ENCODE results near the gene CHP1. TPM values are rescaled to one million over a fixed set of nuclear protein-coding genes. Genes with fewer than 3 reads are reported as not detected.
"Not testable (repeated sequence)": the region's sequence is repeated elsewhere in the genome, so short reads cannot be mapped to it uniquely, and the experiment has no call there.

Gene CHP1
- total RNA-seq, 2 experiments from 2014 or later, result 43.7 to 45.2 TPM

DNA sequence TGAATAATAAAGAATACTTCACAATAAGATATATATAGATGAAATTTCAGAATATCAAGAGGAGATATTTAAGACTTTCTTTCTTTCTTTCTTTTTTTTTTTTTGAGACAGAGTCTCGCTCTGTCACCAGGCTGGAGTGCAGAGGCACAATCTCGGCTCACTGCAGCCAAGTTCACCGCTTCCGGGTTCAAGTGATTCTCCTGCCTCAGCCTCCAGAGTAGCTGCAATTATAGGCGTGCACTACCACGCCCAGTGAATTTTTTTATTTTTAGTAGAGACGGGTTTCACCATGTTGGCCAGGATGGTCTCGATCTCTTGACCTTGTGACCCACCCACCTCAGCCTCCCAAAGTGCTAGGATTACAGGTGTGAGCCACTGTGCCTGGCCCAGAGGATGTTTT, 19.7 kb downstream of the CHP1 start:
- CTCF ChIA-PET, POLR2A ChIA-PET: not testable (repeated sequence)

DNA sequence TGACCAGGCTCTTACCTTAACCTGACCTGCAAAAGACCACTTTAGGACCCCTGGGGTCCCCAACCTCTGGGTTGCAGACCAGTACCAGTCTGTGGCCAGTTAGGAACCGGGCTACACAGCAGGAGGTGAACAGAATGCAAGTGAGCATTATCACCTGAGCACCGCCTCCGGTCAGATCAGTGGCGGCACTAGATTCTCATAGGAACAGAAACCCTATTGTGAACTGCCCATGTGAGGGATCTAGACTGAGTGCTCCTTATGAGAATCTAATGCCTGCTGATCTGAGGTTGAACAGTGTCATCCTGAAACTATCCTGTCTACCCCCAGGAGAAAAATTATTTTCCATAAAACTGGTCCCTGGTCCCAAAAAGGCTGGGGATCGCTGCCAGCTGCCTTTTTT, 20.3 kb downstream of the CHP1 start:
- CTCF ChIA-PET, result no interaction called here
- POLR2A ChIA-PET, result no interaction called here

DNA sequence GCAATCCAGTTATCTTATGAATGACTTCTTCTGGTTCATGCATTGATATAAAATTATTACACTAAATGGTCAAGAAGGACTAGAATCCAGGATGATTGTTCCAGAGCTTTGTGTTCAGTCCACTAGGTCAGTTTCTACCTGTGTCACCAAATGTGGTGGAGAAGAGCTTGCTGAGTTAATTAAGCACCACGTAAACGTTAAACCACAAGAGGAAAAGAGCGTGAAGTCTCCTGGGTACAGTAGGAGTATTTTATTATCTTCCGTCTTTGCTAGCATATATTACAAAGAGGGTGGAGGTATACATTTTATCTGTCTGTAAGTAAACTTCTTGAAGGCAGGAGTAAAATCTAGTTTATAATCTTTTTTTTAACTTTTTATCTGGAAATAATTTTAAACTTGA, 23.5 kb downstream of the CHP1 start:
- POLR2A ChIA-PET, result no interaction called here
- CTCF ChIA-PET, result interaction anchor here (0.5 to 0.6 kb wide), 2 partner anchors 8 to 34 kb away, joined by 3 to 4 read pairs; no protein-coding TSS in a partner anchor

DNA sequence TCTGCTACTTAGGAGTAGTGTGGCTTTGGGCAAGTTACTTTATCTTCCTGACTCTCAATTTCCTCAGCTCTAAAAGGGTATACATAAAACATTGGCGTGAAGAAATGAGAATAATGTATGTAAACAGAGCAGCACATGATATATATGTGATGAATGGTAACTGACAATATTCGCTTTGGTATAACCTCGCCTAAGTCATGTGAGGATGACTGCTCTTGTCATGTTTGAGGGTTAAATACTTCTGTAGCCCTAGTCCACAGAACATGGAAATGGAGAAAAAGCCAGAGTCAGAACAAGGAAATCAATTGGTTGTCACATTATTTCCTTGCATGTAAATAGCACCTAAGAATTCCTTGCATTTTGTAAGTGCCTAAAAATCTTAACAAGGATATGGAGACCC, 25.0 kb downstream of the CHP1 start:
- ChIA-PET POLR2A (no interaction called here), CTCF (no interaction called here)

DNA sequence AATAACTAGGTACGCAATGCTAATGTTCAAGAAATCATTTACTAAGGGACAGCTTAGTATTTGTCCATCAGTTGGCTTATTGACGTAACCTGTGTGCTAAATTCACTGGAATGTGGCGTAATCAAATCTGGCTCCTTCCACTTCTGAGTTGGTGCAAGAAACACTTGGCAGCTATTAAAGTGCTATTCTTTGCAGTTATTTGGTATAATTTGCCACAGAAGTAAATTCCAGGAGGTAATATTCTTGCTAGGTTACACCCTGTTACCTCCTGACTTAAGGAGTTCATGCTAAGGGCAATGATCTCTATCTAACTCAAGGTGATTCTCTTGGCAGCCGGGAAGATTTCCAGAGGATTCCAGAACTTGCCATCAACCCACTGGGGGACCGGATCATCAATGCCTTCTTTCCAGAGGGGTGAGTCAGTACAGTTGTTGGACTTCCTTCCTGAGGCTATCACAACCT, 25.5 kb downstream of the CHP1 start:
- POLR2A ChIA-PET, result no interaction called here
- CTCF ChIA-PET, result no interaction called here

DNA sequence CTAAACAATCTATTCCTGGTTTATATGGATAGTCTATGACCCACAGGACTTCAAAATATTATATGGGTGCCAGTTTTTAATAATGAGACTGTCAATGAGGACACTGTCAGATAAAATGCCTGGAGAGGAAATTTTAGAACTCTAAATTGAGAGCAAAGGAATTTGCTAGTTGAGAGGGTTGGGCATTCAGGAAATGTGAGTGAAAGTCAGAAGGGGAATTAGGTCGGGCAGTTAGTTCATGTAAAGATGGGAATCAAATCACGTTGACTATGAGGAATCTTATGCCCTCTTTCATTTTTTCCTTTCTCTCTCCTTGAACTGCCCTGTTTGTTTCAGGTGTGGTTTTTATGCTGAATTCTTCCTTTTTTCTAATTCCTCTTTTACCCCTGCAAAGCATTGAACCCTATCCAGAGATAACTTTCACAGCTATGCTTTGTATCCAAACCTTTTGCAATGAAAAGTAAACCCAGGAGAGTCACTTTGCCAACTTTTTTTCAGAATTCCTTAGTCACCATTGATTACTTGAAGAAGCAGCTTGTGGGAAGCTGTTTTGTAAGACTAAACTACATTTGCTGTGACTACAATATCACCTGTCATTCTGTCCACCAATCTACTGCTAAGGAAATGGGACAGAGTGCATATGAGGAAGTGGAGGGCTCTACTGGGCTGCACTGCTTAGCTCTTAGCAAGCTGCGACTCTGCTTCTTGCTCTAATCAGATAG, 27.8 kb downstream of the CHP1 start:
- CTCF ChIA-PET, result no interaction called here
- POLR2A ChIA-PET, result interaction anchor here (0.6 kb wide), 1 partner anchor 21 kb away, joined by 3 read pairs; no protein-coding TSS in a partner anchor

DNA sequence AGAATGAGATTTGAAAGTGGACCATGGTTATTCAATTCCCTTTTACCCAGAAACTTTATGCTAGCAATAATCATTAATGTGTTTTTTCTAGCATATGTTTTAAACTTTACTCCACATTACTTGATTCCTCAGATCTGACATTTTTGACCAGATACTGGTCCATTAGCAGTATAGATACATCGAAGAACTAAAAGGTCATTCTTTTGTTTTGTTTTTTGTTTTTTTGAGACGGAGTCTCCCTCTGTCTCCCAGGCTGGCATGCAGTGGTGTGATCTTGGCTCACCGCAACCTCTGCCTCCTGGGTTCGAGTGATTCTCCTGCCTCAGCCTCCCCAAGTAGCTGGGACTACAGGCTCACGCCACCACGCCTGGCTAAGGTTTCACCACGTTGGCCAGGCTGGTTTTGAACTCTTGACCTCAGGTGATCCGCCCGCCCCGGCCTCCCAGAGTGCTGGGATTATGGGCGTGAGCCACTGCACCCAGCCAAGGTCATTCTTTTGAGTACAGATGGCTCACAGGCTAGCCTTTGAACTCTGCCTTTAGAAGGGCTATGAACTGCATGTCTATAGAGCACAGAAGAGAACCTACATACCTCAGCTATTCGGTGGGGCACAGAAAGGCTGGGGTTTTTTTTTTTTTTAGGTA, 28.6 kb downstream of the CHP1 start:
- ChIA-PET CTCF (no interaction called here), POLR2A (no interaction called here)

DNA sequence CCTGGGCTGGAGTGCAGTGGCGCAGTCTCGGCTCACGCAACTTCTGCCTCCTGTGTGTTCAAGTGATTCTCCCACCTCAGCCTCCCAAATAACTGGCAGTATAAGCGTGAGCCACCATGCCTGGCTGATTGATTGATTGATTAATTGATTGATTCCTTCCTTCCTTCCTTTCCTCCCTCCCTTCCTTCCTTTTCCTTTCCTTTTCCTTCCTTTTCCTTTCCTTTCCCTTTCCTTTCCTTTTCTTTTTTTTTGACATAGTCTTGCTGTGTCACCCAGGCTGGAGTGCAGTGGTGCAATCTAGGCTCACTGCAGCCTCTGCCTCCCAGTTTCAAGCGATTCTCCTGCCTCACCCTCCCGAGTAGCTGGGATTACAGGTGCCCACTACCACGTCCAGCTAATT, 29.9 kb downstream of the CHP1 start:
- POLR2A ChIA-PET, result interaction anchor here (0.8 kb wide), 1 partner anchor 299 kb away, joined by 3 read pairs; no protein-coding TSS in a partner anchor
- CTCF ChIA-PET, result not testable (repeated sequence)

DNA sequence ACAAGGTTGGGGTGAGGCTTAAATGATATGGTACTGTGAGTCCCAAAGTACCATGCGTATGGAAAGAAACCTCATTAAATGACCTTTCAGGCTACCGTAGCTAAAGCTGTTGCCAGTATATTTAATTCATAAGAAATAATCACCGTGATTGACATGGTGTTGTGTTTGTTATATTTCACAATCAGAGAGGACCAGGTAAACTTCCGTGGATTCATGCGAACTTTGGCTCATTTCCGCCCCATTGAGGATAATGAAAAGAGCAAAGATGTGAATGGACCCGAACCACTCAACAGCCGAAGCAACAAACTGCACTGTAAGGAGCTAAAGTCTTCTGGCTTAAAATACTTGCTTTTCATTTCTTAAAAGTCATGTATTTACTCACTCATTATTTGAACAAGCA, 31.5 kb downstream of the CHP1 start:
- ChIA-PET CTCF (interaction anchor here (0.6 kb wide), 1 partner anchor 13 kb away, joined by 3 read pairs; no protein-coding TSS in a partner anchor), POLR2A (no interaction called here)

DNA sequence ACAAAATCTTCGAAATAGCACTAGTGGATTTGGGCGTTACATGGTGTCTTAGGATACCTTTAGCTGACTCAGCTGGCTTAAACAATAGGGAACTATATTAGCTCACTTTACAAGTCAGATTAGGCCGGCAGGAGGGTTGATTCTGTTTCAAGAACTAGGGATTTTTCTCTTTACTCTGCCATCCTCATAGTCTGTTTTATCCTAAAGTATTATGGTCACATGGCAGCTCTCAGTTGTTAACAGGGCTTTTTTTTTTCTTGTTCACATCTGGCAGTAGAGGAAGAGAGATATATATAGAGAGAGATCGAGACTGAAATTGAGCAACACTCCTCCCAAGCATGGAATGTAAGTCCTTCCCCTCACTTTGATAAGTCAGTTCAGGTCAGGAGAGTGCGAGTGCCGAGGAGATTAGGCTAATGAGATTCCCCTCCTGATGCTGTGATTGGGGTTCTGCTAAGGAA, 32.9 kb downstream of the CHP1 start:
- CTCF ChIA-PET, result no interaction called here
- POLR2A ChIA-PET, result no interaction called here

DNA sequence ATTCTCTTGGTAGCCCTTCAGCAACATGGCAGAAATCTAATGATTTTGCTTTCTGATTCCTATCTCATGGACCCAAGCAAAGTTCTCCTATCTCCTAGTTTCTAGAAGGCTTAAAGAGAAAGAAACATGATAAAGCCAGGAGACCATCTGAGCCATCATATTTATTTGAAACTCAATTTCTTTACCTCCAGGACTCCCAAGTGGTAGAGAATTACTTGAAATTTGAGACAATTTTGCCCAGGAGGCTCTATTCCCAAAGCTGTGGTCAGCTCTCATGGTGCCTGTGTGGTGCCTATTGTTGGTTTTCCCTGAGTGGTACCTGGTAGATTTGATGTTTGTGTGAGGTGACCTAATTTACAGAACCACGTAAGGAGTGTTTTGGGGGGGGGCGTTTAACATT, 38.8 kb downstream of the CHP1 start:
- ChIA-PET POLR2A (interaction anchor here (0.5 kb wide), 1 partner anchor 35 kb away, joined by 3 read pairs; no protein-coding TSS in a partner anchor), CTCF (no interaction called here)

DNA sequence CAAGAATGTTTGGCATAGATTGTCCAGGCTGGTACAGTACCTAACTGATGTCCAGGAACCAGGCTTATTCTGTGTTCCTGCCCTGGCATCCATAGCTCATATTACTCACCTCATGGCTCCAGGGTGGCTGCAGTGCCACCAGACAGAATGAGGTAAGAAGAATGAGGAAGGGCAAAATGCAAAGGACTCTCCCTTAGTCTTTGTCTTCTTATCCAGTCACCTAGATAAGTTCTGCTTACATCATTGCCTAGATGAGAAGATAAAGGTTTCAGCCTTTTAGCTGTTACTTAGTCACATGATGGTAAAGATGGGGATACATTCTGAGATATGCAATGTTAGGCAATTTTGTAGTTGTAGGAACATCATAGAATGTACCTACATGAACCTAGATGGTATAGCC, 45.8 kb downstream of the CHP1 start:
- CTCF ChIA-PET, result no interaction called here
- POLR2A ChIA-PET, result no interaction called here

DNA sequence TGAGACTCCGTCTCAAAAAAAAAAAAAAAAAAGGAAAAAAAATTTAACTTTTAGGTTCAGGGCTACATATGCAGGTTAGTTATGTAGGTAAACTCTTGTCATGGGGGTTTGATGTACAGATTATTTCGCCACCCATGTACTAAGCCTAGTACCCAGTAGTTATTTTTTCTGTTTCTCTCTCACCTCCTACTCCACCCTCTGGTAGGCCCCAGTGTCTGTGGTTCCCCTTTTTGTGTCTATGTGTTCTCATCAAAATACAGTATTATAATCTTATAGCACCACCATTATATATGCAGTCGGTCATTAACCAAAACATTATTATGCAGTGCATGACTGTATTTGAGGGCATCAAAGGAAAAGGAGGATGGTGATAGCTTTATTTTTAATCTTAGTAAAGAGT, 47.3 kb downstream of the CHP1 start:
- POLR2A ChIA-PET, result interaction anchor here (0.6 kb wide), 1 partner anchor 21 kb away, joined by 7 read pairs; no protein-coding TSS in a partner anchor
- CTCF ChIA-PET, result no interaction called here

DNA sequence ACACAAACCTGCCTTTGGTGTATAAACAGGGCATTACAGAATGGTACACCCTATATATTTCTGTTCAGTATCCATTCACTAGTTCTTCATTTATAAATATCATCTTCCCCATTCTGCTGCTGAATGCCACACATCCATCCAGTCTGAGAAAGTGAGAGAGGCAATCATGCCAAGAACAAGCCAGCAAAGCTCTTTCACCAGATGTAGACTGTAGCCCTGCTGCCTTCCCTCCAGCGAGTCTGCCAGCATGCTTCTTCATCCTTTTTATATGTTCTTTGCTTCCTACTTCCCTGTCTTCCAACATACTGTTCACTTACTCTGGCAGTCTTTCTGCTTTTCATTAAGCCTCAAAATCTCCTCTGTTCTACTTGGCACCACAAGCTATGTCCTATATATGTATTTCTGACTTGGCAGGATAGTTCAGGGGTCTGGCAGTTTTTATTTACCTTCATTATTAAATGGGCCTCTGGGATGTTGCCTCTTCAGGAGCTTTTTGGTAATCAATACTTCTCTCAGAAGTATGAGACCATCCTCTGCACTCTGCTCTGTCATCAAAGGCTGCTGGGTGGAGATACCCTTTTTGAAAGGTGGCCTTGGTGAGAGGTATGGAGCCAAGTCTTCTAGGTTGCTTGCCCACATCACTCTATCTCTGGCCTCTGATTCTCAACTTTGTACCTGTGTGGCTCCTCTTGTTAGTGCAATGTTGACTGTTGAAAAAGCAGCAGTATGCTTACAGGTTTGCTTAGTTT, 48.6 kb downstream of the CHP1 start:
- CTCF ChIA-PET, result no interaction called here
- POLR2A ChIA-PET, result no interaction called here

DNA sequence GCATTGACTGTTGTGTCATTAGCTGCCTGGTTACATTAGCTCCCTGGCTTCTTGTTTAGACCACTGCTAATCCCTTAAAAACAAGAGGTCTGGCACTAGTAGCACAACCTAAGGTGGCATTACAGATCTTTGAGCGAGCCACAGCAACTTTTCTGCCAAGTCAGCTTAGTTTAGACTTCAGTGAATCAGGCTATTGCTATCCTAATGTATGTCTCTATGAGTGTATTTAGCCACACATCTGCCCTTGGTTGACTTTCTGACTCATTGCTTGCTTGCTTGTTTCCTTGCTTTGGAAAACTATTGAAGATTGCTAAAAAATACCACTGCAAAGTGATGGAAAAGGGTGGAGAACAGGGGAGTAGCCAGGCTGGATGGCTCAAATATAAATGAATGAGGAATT, 50.2 kb downstream of the CHP1 start:
- ChIA-PET POLR2A (interaction anchor here (1.1 kb wide), 1 partner anchor 169 kb away, joined by 3 read pairs; no protein-coding TSS in a partner anchor), CTCF (no interaction called here)

DNA sequence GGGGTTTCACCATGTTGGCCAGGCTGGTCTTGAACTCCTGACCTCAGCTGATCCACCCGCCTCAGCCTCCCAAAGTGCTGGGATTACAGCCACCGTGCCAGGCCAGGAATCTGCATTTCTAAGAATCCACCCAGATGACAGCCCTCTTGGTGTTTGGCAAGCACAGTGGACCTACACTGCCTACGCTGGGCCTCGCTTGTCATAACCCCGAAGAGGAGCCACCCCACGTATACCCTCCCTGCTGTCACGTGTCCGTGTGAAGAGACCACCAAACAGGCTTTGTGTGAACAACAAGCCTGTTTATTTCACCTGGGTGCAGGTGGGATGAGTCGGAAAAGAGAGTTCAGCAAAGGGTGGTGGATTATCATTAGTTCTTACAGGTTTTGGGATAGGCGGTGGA, 51.4 kb downstream of the CHP1 start:
- POLR2A ChIA-PET, result interaction anchor here (1.1 kb wide), 1 partner anchor 170 kb away, joined by 3 read pairs; no protein-coding TSS in a partner anchor

DNA sequence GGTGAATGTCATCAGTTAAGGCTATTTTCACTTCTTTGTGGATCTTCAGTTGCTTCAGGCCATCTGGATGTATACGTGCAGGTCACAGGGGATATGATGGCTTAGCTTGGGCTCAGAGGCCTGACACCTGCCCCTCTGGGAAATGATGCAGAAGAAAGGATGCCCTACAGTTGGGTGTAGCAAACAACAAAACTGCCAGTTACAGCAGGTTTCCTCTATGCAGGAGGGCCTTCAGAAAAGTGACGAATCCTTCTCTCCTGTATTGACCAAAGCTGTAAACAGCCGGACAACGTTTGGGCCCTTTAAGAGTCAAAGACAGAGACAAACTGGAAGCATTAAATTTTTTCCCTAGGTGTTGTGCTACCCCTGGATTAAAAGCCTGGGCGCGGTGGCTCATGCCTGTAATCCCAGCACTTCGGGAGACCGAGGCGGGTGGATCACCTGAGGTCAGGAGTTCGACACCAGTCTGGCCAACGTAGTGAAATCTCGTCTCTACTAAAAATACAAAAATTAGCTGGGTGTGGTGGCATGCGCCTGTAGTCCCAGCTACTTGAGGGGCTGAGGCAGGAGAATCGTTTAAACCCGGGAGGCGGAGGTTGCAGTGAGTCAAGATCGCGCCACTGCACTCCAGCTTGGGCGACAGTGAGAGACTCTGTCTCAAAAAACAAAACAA, 52.0 kb downstream of the CHP1 start:
- ChIA-PET CTCF (interaction anchor here (0.6 to 1.2 kb wide), 3 partner anchors 8 to 67 kb away, joined by 3 read pairs; no protein-coding TSS in a partner anchor), POLR2A (interaction anchor here (0.6 to 0.9 kb wide), 3 partner anchors 24 to 50 kb away, joined by 3 to 5 read pairs (median 4); partner anchors contain the start of genes NUSAP1 and OIP5)

More for the DNA sequence above, 51.4 kb downstream of the CHP1 start:
- CTCF ChIA-PET, result not testable (repeated sequence)

DNA sequence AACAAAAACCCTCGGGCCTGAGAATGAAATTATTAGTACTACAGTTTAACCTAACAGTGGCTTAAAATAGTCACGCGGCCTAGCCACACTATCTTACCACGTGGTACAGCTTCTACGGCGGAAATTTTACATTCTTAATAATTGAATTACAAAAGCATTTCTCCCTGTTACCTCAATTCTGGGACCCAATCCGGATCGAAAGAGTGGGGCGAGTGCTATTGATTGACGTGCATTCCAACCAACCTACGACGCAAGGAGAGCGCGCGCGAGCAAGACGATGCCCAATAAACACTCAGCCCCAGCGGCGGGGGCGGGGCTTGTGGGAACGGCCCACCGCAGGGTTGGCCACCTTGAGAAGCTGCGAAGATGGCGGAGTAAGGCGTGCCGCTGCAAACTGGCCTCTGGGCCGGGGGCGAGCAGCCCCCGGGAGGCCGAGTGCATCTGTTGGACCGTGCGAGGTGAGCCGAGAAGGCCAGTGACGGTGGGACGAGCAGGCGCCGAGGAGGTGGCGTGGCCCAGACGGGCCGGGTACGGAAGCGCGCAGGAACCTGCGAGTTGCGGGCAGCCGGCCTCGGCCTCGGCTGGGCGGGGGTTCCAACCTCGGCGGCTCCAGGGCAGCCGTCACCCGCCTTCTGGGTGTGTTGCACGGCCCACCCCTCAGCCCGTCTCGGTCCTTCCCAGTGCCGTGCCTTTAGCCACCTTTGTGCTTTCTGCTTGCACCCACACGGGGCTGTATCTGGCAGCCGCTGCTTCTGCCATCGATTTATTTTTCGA, 52.8 kb downstream of the CHP1 start:
- CTCF ChIA-PET, result interaction anchor here (0.6 to 1.2 kb wide), 3 partner anchors 8 to 66 kb away, joined by 3 read pairs; no protein-coding TSS in a partner anchor

More for the DNA sequence above, 52.8 kb downstream of the CHP1 start:
- POLR2A ChIA-PET, result interaction anchor here (0.6 to 0.9 kb wide), 3 partner anchors 24 to 49 kb away, joined by 3 to 5 read pairs (median 4); partner anchors contain the start of genes NUSAP1 and OIP5

Measured in activated CD8-positive, alpha-beta memory T cell treated with anti-CD3 and anti-CD28 coated beads for 36 hours (primary cell).